Stimulated activated CD4-positive, alpha-beta T cell treated with anti-CD3 and anti-CD28 coated beads, Interleukin-1b, Interleukin-23, amount 100 ng/mL, for 1 hour (primary cell): Measurements from ENCODE around the gene PCDHGA1.
"Not testable (repeated sequence)": the region's sequence is repeated elsewhere in the genome, so short reads cannot be mapped to it uniquely, and the experiment has no call there.

Experiments used
- DNase-seq, 2 donors: peaks; one replicate each; pipeline ENCODE4 v3.0.0-alpha.2; 2020; ENCODE audit warnings: low read depth in 2 of 2

PCDHGA1 gene

DNA sequence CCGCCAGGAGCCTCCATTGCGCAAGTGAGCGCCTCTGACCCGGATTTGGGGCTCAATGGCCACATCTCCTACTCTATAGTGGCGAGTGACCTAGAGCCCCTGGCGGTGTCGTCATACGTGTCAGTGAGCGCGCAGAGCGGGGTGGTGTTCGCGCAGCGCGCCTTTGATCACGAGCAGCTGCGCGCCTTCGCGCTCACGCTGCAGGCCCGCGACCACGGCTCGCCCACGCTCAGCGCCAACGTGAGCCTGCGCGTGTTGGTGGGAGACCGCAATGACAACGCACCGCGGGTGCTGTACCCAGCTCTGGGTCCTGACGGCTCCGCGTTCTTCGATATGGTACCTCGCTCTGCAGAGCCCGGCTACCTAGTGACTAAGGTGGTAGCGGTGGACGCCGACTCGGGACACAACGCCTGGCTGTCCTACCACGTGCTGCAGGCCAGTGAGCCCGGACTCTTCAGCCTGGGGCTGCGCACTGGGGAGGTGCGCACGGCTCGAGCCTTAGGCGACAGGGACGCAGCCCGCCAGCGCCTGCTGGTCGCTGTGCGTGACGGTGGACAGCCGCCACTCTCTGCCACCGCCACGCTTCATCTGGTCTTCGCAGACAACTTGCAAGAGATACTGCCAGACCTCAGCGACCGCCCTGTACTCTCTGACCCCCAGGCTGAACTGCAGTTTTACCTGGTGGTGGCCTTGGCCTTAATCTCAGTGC lies 79.4 kb downstream of the PCDHGA1 start:
- DNase-seq: no peak

- no peak for DNase-seq
Measured at GRCh38 chr5:141411575-141411974, 81.3 kb downstream of the PCDHGA1 start.

GRCh38 chr5:141412854-141413539 lies 82.7 kb downstream of the PCDHGA1 start, which contains the start of gene PCDHGA10:
TSS of gene PCDHGA10 (plus strand) at chr5:141412987. CDS start at chr5:141413176, 189 bp downstream.
- peak in 1 of 2 donors; percentile 34 for DNase-seq

- no peak for DNase-seq
Measured at GRCh38 chr5:141413540-141414069, 83.3 kb downstream of the PCDHGA1 start.

- DNase-seq: not testable (repeated sequence)
Measured at GRCh38 chr5:141414548-141415274, 84.4 kb downstream of the PCDHGA1 start.

GRCh38 chr5:141415275-141415618 lies 84.9 kb downstream of the PCDHGA1 start:
- DNase-seq: not testable (repeated sequence)

- DNase-seq: not testable (repeated sequence)
Measured at GRCh38 chr5:141417494-141418172, 87.3 kb downstream of the PCDHGA1 start, which contains the start of gene PCDHGB7. TSS of gene PCDHGB7 (plus strand) at chr5:141417677. CDS start at chr5:141417860, 183 bp downstream.

DNA sequence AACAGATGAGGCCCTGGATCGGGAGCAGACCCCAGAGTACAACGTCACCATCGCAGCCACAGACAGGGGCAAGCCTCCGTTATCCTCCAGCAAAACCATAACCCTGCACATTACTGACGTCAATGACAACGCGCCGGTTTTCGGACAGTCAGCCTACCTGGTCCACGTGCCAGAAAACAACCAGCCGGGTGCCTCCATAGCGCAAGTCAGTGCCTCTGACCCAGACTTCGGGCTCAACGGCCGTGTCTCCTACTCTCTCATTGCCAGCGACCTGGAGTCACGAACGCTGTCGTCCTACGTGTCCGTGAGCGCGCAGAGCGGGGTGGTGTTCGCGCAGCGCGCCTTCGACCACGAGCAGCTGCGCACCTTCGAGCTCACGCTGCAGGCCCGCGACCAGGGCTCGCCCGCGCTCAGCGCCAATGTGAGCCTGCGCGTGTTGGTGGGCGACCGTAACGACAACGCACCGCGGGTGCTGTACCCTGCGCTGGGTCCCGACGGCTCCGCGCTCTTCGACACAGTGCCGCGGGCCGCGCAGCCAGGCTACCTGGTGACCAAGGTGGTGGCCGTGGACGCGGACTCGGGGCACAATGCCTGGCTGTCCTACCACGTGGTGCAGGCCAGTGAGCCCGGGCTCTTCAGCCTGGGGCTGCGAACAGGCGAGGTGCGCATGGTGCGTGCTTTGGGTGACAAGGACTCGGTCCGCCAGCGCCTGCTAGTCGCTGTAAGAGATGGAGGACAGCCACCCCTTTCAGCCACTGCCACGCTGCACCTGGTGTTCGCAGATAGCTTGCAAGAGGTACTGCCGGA lies 89.0 kb downstream of the PCDHGA1 start:
- no peak for DNase-seq

- no peak for DNase-seq
Measured at GRCh38 chr5:141420855-141421488, 90.7 kb downstream of the PCDHGA1 start, which contains the start of gene PCDHGA11. TSS of gene PCDHGA11 (plus strand) at chr5:141421051. CDS start at chr5:141421228, 177 bp downstream.

DNA sequence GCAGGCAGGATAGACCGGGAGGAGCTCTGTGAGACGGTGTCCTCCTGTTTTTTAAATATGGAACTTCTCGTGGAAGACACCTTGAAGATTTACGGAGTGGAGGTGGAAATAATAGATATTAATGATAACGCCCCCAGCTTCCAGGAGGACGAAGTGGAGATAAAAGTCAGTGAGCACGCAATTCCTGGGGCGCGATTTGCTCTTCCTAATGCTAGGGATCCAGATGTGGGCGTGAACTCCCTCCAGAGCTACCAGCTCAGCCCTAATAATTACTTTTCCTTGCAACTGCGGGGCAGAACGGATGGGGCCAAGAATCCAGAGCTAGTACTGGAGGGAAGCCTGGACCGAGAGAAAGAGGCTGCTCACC lies 91.2 kb downstream of the PCDHGA1 start:
- no peak for DNase-seq

- no peak for DNase-seq
Measured at GRCh38 chr5:141422742-141423291, 92.5 kb downstream of the PCDHGA1 start.

- DNase-seq: no peak
Measured at GRCh38 chr5:141427783-141428426, 97.6 kb downstream of the PCDHGA1 start.

GRCh38 chr5:141430332-141431113 lies 100.2 kb downstream of the PCDHGA1 start, which contains the start of gene PCDHGA12:
TSS of gene PCDHGA12 (plus strand) at chr5:141430507. CDS start at chr5:141430760, 253 bp downstream.
- DNase-seq: no peak

- DNase-seq: no peak
Measured at GRCh38 chr5:141431286-141431685, 101.0 kb downstream of the PCDHGA1 start.

DNA sequence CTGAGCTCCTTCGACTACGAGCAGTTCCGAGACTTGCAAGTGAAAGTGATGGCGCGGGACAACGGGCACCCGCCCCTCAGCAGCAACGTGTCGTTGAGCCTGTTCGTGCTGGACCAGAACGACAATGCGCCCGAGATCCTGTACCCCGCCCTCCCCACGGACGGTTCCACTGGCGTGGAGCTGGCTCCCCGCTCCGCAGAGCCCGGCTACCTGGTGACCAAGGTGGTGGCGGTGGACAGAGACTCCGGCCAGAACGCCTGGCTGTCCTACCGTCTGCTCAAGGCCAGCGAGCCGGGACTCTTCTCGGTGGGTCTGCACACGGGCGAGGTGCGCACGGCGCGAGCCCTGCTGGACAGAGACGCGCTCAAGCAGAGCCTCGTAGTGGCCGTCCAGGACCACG lies 102.0 kb downstream of the PCDHGA1 start:
- DNase-seq: not testable (repeated sequence)

DNA sequence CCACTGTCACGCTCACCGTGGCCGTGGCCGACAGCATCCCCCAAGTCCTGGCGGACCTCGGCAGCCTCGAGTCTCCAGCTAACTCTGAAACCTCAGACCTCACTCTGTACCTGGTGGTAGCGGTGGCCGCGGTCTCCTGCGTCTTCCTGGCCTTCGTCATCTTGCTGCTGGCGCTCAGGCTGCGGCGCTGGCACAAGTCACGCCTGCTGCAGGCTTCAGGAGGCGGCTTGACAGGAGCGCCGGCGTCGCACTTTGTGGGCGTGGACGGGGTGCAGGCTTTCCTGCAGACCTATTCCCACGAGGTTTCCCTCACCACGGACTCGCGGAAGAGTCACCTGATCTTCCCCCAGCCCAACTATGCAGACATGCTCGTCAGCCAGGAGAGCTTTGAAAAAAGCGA lies 102.4 kb downstream of the PCDHGA1 start:
- DNase-seq: not testable (repeated sequence)

GRCh38 chr5:141434006-141434405 lies 103.7 kb downstream of the PCDHGA1 start:
- no peak for DNase-seq

- no peak for DNase-seq
Measured at GRCh38 chr5:141437221-141437620, 106.9 kb downstream of the PCDHGA1 start.
